Right lobe of liver (tissue), 6 donors: Measurements from ENCODE around the gene SBF1. TPM values are rescaled to one million over a fixed set of nuclear protein-coding genes. Genes with fewer than 3 reads are reported as not detected.
A peak's percentile ranks its signal among the peaks of the same experiment; 100 is the strongest.
"Not testable (repeated sequence)": the region's sequence is repeated elsewhere in the genome, so short reads cannot be mapped to it uniquely, and the experiment has no call there.

Experiments used
- ATAC-seq, 4 donors: fragments of 200-7000 bp; cut with Tn5 transposase; one replicate each; pipeline ENCODE4 v1.9.1; 2020; ENCODE audit warnings: mild to moderate bottlenecking in 4 of 4, moderate library complexity in 4 of 4
- DNase-seq, 3 donors: peaks; one replicate each; pipeline ENCODE4 v3.0.0-alpha.2; 2020
- H3K27ac ChIP-seq, 3 donors: fragments of 200-600 bp; one replicate each; pipeline ENCODE4 v1.8.0; 2022
- H3K27me3 ChIP-seq, 2 donors: fragments of 200-600 bp; one replicate each; pipeline ENCODE4 v1.8.0; 2022
- H3K36me3 ChIP-seq, 4 donors: fragments of 200-600 bp; sonication (generic) in 1 of 4; one replicate each; pipeline versions ENCODE4 v1.5.1 to v1.8.0; 2017 to 2022; ENCODE audit warnings: control low read depth in 1 of 4
- H3K4me1 ChIP-seq, 4 donors: fragments of 200-600 bp; sonication (generic) in 1 of 4; one replicate each; pipeline versions ENCODE4 v1.5.1 to v1.8.0; 2017 to 2022; ENCODE audit warnings: control low read depth in 1 of 4
- H3K4me3 ChIP-seq, 3 donors: fragments of 200-600 bp; one replicate each; pipeline ENCODE4 v1.8.0; 2022
- H3K9me3 ChIP-seq, 4 donors: fragments of 200-600 bp; sonication (generic) in 1 of 4; one replicate each; pipeline versions ENCODE4 v1.5.1 to v1.8.0; 2017 to 2022; ENCODE audit warnings: control low read depth in 1 of 4
- POLR2A ChIP-seq: fragments of 450-650 bp; IDR thresholded peaks from one replicate; pipeline ENCODE4 v1.6.1; 2017; ENCODE audit warnings: antibody characterized with exemption, mild to moderate bottlenecking
- WGBS: methylation state at CpG from one replicate; pipeline ENCODE4 v1.1.6; 2018; ENCODE audit warnings: low coverage, low lambda C conversion rate; ENCODE audit not compliant: insufficient coverage; ENCODE audit errors: missing lambda C conversion rate; 5-methylcytosine and 5-hydroxymethylcytosine counted together
- intact Hi-C, 2 donors: fragments of 100-400 bp; cut with DNase I; formaldehyde crosslinking; loops; one replicate each; pipeline versions ENCODE4 v1.11.2 to v1.14.1; 2022
- total RNA-seq, 6 experiments: library from RNA; depleted of rRNA in 2 of 6; stranded (reverse); fragments of >200 nt in 2 of 6; fragmentation: NEBNext Ultra II Directional in 3 of 6; extraction: Animal tissue kit (Norgen Biotek cat#: 25700) in 3 of 6; gene quantifications; one replicate each; pipeline versions ENCODE4 v1.1.0 to v1.2.4, GENCODE V29; 2016 to 2023
- TF ChIP-seq, protein P1 (sequence below), 4 donors: fragments of 200-600 bp in 3 of 4; fragments of 450-650 bp in 1 of 4; IDR thresholded peaks; one replicate each; pipeline versions ENCODE4 v1.5.1 to v1.8.0; 2016 to 2022; ENCODE audit warnings: antibody characterized with exemption in 4 of 4, mild to moderate bottlenecking in 2 of 4
- donor health status: DM: no; HTN: yes; CAD: no.
- donor health status: DM: no; HTN: no; CAD: no.
- donor health status: DM: no; HTN: no; CAD: no.
- donor health status: DM: no; HTN: yes; CAD: no.
- donor health status: DM: no; HTN: yes; CAD: no.

SBF1 gene
- total RNA-seq, 6 experiments from 2014 or later = 18.3 to 28.9 (median 22.8) TPM

DNA sequence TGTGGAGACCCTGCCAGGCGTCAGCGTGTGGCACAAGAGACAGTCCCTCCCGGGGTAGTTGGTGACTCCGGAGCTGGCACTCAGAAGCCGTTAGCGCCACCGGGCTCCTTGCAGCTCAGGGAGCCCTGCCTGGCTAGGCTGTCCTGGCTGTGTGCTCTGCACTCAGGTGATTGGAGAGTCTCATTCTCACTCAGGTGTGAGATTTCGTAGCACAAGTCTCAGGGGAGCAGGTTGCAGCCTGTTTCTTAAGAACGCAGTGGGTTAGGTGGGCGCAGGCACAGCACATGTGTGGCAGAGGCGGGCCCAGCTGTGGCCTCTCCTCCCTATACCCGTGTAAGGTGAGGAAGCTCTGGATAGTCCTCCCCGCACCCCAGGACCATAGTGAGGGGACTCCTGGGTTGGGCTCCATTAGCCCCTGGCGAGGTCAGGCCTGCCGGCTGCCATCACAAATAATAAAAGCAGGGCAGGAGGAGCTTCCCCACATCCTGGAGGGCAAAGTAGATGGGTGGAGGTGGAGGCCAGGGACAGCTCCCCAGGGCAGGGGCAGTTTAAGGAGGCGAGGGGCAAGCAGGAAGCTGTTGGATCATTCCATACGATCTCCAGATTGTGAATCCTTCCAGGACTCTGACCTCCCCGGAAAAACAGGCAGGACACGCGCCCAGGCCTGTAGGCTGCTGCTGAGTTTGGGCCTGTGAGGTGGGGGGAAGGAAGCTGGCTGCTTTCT lies 39.4 kb downstream of the SBF1 start:
- intact Hi-C loops = no loop called here
- Histone ChIP-seq H3K36me3 (peaks cover 18 to 82% (median 52%) of the 10 kb centered on the region in 4 donors), H3K4me3 (no peak overlapping the region)

GRCh38 chr22:50434849-50435248 lies 40.0 kb downstream of the SBF1 start:
- no peak for ATAC-seq

More for the DNA sequence above, 39.4 kb downstream of the SBF1 start:
- DNase-seq = peak in 2 of 3 donors; percentile 16 to 45
- Histone ChIP-seq H3K27ac (no peak overlapping the region), H3K9me3 (no peaks in the 10 kb centered on the region), H3K4me1 (no peaks in the 10 kb centered on the region), H3K27me3 (no peaks in the 10 kb centered on the region)
- WGBS = 79% methylated on average over 6 of the region's 20 CpGs
- no peak for ATAC-seq
- TF ChIP-seq, protein P1, sequence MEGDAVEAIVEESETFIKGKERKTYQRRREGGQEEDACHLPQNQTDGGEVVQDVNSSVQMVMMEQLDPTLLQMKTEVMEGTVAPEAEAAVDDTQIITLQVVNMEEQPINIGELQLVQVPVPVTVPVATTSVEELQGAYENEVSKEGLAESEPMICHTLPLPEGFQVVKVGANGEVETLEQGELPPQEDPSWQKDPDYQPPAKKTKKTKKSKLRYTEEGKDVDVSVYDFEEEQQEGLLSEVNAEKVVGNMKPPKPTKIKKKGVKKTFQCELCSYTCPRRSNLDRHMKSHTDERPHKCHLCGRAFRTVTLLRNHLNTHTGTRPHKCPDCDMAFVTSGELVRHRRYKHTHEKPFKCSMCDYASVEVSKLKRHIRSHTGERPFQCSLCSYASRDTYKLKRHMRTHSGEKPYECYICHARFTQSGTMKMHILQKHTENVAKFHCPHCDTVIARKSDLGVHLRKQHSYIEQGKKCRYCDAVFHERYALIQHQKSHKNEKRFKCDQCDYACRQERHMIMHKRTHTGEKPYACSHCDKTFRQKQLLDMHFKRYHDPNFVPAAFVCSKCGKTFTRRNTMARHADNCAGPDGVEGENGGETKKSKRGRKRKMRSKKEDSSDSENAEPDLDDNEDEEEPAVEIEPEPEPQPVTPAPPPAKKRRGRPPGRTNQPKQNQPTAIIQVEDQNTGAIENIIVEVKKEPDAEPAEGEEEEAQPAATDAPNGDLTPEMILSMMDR (IDR thresholded peaks at IDR 0.05) = no peak
- TF ChIP-seq POLR2A = no peak

DNA sequence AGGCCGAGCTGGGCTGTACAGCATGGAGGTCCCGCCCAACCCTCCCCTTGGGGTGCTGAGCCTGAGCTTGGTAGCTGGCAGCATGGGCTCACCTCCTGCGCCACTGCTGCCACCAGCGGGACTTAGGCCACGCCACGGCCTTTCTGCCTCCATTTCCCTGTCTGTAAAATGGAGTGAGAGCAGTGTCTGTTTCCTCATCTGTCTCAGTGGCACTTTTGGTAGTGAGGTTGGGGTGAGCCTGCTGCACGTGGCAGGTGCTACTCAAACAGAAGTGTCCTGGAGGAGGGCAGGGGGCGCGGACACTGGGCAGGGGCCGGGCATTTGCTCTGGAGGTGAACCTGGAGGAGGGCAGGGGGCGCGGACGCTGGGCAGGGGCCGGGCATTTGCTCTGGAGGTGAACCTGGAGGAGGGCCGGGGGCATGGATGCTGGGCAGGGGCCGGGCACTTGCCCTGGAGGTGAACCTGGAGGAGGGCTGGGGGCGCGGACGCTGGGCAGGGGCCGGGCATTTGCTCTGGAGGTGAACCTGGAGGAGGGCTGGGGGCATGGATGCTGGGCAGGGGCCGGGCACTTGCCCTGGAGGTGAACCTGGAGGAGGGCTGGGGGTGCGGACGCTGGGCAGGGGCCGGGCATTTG lies 41.8 kb downstream of the SBF1 start:
- H3K9me3 ChIP-seq, H3K4me3 ChIP-seq, H3K27ac ChIP-seq, DNase-seq, H3K4me1 ChIP-seq, intact Hi-C loops, H3K27me3 ChIP-seq, ATAC-seq: not testable (repeated sequence)
- H3K36me3 ChIP-seq = peaks cover 21 to 82% (median 55%) of the 10 kb centered on the region in 4 donors
- 82% methylated on average over 6 of the region's 24 CpGs for WGBS

More at GRCh38 chr22:50434849-50435248, 40.0 kb downstream of the SBF1 start:
- DNase-seq = peak in 2 of 3 donors; percentile 21 to 57
- no peaks in the 10 kb centered on the region for H3K27me3 ChIP-seq
- TF ChIP-seq POLR2A = no peak
- TF ChIP-seq, protein P1 (IDR thresholded peaks at IDR 0.05) = no peak
- intact Hi-C loops = no loop called here
- H3K9me3 ChIP-seq = no peaks in the 10 kb centered on the region
- H3K4me3 ChIP-seq = no peak overlapping the region
- peaks cover 21 to 82% (median 53%) of the 10 kb centered on the region in 4 donors for H3K36me3 ChIP-seq
- H3K4me1 ChIP-seq = no peaks in the 10 kb centered on the region
- H3K27ac ChIP-seq = no peak overlapping the region
- WGBS = no CpG with 5 or more reads among the region's 24 CpGs

DNA sequence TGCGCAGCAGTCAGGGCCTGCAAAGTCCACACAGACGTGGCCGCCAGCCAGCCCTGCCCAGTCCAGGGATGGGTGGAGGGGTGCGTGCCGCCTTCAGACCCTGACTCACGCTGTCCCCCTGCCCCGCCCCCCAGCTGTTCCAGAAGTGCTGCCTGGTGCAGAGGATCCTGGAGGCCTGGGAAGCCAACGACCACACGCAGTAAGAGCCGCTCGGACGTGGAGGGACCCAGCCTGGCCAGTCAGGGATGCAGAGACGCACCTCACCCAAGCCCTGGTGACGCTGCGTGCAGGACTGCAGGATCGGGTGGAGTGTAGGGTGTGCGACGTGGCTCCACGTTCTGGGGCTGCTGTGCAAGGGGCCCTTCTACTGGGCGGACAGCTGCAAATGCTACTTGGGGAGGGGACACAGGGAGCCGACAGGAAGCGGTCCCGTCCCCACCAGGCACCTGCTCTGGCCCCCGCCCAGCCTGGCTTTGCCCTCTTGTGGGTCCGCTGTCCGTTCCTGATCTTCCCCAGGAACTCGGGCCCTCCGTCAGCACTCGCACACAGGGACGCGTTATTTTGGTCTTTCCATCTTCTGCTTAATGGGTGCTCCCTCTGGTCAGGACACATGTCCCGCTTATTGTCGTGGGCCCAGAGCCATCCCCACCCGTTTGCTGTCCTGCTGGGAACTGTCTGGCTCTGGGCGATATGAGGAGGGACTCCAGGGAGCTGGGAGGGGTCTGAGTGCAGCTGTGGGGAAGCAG lies 42.5 kb downstream of the SBF1 start:
- Histone ChIP-seq H3K4me1 (peaks cover 0 to 6% (median 0%) of the 10 kb centered on the region in 4 donors), H3K9me3 (no peaks in the 10 kb centered on the region), H3K36me3 (peaks cover 21 to 82% (median 54%) of the 10 kb centered on the region in 4 donors), H3K27me3 (no peaks in the 10 kb centered on the region), H3K27ac (no peak overlapping the region), H3K4me3 (no peak overlapping the region)
- no peak for DNase-seq
- peak in 2 of 4 donors; percentile 5 to 11 for ATAC-seq
- no peak for TF ChIP-seq POLR2A
- TF ChIP-seq, protein P1 (IDR thresholded peaks at IDR 0.05) = no peak
- intact Hi-C loops = no loop called here
- WGBS = 85% methylated on average over 9 of the region's 35 CpGs
